Measurements from ENCODE around the gene GNAO1.
A peak's percentile ranks its signal among the peaks of the same experiment; 100 is the strongest.

The GNAO1 gene

DNA sequence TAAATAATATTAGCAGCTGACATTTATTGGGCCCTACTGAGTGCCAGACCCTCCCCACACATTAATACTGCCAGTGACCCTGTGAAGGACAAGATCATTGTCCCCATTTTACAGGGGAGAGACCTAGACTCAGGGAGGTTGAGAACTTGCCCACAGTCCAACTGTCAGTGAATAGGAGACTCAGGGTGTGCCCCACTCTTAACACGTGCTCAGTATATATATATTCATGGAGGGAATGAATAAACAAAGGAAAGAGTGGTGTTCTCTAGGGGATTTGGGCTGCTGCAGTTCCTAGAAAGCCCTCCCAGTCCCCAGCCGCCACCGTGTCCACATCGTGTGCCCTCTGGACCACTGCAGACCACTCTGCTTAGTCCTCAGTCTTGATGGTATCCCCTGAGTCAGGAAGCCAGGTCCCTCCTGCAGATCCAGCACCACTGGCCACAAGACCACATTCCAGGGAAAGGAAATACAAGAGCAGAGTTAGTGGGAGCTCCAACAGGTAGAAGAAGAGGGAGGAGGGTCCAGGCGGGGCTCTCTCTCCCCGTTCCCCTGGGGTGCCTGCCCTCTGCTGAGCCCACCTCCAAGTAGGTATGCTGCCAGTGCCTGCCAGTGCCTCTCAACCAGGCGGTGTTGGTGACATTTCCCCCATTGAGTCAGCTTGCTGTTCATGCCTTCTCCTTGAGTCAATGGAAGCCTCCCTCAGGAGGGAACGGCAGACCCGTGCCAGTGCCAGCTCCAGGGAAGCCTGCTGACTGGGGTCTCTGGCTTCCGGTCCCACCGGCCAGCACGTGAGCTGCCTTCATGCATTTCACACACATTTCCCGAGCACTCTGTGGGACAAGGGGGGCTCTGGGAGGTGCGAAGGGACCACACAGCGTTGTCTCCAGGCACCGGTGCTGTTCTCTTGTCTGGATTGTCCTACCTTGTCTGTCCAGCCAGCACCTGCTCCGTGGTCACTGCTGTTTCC, 75.6 kb downstream of the GNAO1 start:
- DNase-seq: no peak

DNA sequence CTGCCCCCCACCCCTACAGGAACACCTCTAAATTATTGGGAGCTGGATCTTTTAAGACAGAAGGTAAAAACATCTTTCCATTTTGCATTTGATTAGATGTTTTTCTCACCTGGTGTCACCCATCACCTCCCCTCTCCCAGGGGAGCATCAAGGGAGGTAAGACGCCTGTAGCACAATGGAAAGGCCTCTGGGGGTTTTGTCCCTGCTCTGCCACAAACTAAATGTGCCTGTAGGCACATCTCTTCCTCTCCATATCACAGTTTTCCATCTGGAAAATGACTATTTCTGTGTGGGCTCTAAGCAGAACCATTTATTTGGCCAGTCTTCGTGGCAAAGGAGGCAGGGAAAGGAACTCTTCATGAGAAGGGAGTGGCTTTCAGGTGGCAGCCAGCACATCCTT, 76.6 kb downstream of the GNAO1 start:
- DNase-seq: no peak

GRCh38 chr16:56268799-56269198, 77.5 kb downstream of the GNAO1 start:
- no peak for DNase-seq

GRCh38 chr16:56269281-56269680, 78.0 kb downstream of the GNAO1 start:
- no peak for DNase-seq

DNA sequence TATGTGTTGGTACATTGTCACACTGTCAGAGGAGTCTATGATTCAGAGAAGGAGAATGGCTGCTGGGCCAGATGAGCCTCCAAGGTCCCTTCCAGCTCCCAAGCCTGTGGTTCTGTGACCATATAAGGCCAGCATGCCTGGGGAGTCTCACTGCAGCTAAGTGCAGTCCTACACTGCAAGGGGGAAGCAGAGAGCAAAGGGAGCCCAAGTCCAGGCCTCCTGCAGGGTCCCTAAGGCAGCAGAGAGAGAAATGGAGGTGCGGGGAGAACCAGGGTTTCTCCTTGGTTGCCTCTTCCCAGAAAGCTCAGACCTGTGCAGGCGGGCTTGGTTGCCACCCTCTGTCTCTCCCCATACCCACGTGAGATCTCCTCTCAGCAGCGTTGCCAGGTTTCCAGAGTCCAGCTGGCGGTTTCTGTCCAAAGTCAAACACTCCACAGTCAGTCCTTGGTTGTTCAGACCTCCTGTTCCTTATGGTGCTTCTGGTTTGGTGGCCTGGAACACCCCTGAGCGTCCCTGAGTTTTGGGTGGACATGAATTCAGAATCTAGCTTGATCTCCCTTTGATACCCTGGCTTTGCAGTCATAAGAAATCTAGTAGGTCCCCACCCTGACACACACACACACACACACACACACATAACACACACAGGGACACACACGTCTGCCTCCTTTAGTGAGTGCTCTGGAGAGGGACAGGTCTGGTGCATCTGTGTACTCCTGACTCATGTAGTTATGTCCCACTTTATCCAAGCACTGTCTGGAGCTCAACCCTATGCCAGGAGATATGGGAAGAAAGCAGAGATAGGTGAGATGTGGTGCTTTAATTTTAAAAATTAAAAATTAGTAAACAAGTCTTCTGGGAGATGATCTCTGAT, 78.8 kb downstream of the GNAO1 start:
- no peak for DNase-seq

DNA sequence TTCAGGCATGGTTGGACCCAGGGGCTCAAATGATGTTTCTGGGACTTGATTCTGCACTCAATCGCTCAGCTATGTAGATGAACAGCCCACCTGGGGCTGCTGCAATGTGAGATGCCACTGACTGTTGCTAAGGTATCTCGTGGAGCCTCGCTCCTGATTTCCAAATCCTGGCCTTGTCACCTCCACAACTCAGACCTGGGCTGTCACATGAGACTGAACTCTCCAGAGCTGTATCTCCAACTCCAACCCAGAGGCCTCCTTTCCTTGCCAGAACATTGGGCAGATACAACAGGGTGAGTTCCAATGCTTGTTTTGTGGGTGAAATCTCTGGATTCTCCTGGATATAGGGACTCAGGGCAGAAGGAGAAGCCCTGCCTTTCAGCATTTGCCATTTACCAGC, 79.5 kb downstream of the GNAO1 start:
- no peak for DNase-seq

DNA sequence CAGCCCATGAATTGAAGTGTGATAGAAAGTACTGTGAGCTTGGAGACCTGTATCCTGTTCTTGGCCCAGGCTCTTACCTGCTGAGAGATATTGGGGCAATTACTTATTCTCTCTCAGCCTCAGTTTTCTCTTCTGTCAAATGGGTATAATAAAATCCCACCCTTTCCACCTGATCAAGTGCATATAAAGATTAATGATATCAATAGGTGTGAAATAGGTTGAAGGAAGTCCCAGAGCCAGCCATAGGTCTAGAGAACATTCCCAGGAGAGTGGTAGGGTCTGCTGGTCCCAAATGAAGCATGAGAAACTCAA, 81.2 kb downstream of the GNAO1 start:
- DNase-seq: no peak

DNA sequence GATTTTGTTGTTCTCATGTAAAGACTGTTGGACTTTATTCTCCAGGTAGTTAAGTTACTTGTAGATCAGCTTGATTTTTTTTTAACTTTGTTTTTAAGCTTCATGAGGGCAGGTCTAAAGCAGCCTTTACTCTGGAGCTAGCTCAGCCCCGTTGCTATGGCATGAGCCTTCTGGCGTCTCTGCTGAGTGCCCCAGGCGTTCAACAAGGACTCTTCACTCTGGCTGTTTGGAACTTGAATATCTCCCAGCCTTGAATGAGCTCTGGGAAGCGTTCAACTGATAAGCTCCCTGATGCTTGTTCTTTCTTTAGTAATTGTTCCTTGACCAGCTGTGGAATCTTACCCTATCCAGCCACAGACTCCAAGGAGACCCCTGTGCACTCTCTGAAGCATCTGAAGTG, 82.3 kb downstream of the GNAO1 start:
- DNase-seq: no peak

- no peak for DNase-seq
Observed at GRCh38 chr16:56274369-56274768, 83.1 kb downstream of the GNAO1 start.

GRCh38 chr16:56275076-56275475, 83.8 kb downstream of the GNAO1 start:
- DNase-seq: no peak

- no peak for DNase-seq
Observed at GRCh38 chr16:56275801-56276200, 84.5 kb downstream of the GNAO1 start.

- DNase-seq: no peak
Observed at GRCh38 chr16:56277075-56277474, 85.8 kb downstream of the GNAO1 start.

DNA sequence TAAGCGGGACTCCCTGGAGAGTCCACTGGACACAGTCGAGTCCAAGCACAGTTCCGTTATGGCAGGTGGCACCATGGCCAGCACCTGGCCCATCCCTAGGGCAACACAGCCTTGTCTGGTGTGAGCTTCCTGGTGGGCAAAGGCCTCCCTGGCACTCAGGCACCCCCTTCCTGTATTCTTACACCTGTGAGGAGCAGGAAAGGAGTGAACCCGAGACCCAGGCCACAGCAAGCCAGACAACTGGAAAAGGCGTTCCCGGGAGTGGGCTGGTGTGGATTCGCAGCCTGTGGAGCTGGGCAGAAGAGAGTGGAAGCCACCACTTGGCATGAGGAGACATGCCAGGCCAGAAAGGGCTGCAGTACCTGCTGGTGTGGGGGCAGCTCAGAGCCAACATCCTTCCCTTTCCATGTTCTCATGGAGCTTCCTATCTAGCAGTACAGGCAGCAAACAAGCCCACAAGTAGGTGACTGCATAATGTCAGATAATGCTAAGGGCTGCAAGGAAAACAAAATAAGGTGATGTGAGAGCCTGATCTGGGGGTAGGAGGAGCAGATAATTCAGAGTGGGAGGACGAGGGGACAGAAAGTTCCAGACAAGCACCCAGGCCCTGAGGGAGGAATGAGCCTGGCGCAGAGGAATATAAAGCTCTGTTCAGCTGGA, 87.0 kb downstream of the GNAO1 start:
- no peak for DNase-seq

GRCh38 chr16:56279132-56279531, 87.8 kb downstream of the GNAO1 start:
- no peak for DNase-seq

GRCh38 chr16:56279914-56280313, 88.6 kb downstream of the GNAO1 start:
- no peak for DNase-seq

- peak in 1 of 2 experiments; percentile 5 for DNase-seq
Observed at GRCh38 chr16:56281249-56281805, 90.0 kb downstream of the GNAO1 start.

DNA sequence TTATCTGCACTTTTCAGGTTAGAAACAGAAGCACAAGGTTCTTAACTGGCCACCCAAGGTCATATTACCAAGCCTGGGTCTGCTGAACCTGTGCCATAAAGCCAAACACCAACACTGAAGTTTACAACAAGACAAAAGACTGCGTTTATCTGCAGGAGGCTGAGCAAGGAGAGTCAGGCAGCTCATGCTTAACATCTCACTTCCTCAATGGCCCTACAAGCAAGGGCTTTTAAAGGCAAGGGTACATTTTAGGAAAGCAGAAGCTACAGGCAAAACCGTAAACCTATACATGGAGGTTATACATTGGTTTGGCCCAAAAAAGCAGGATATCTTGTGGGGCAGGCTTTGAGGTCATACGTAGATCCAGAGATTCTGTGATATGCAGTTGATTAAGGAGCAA, 91.2 kb downstream of the GNAO1 start:
- DNase-seq: no peak

- no peak for DNase-seq
Observed at GRCh38 chr16:56284521-56284920, 93.2 kb downstream of the GNAO1 start.

GRCh38 chr16:56286809-56287208, 95.5 kb downstream of the GNAO1 start:
- DNase-seq: no peak

DNA sequence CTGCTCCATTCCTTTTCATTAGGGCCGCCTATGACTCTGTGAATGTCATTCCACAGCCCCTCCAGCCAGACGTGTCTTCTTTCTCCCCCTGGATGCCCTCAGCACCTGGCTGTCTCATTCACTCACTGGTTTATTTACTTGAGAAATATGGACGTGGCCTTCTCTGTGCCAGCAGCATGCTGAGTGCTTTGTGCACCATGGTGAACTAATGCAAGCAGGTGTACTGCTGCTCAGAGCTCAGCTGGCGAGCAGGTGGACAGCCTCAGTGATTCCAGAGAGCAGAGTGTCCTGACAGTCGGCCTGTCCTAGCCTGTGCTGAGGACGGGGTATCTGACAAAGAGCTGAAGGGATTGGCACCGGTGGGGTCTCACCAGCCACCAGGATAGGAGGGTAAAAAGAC, 96.7 kb downstream of the GNAO1 start:
- no peak for DNase-seq

DNA sequence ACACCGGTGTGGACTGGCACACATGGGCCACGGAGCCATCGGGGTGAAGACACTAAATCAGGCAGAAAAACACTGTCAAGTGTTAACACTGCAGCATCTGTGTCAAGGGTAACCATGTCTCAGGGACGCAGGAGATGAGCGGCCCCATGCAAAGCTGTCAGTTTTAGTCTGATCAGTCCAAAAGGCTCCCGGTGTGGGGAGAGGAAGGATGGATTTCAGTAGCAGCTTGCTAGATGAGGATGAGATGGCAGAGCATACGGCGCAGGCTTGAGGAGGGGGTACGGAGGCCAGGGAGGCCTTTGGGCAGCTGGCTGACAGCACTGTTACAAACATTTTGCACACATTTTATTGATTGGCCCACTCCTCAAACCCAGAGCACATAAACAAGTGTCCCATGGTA, 98.1 kb downstream of the GNAO1 start:
- DNase-seq: no peak

DNA sequence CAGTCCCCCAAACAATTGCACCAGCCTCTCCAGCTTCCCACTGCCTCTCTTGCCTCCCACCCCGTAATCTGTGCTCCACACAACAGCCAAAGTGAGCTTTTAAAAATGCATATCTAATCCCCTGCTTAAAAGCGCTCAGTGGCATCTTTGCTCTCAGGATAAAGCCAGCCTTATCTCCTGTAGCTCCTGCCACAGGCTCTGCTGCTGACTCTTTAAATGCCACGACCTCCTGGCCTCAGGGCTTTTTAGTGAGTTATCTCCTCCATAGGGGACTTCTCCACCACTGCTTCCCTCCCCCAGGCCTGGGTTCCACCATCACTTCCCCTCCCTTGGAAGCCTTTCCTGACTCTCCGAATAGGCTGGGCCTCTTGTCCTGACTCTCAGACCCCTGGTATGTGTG, 98.6 kb downstream of the GNAO1 start:
- no peak for DNase-seq

GRCh38 chr16:56294014-56294413, 102.7 kb downstream of the GNAO1 start:
- no peak for DNase-seq

Data from NCI-H526 (cell line).